ENCODE measurements around the gene ABHD6.

- no peak for TF ChIP-seq ELF4 (IDR thresholded peaks at IDR 0.05)
- TF ChIP-seq TARDBP (IDR thresholded peaks at IDR 0.05): no peak
- TF ChIP-seq SUZ12 (IDR thresholded peaks at IDR 0.05): no peak
- TF ChIP-seq SP1 (IDR thresholded peaks at IDR 0.05): no peak
These were observed 96.4 kb downstream of the ABHD6 start for GRCh38 chr3:58334013-58334321.
